Posterior cingulate gyrus (tissue), 11 donors: ENCODE measurements around the gene ZC2HC1C.

Source experiments
- DNase-seq, 10 donors: peaks; one replicate each; pipeline versions ENCODE4 v3.0.0 to v3.0.0-alpha.2; 2020 to 2021; ENCODE audit warnings: mixed read lengths in 3 of 10
- intact Hi-C: fragments of 100-400 bp; cut with DNase I; formaldehyde crosslinking; loops from one replicate; pipeline ENCODE4 v1.15.1; 2023

Gene ZC2HC1C

GRCh38 chr14:75088566-75089373, 19.3 kb downstream of the ZC2HC1C start:
- intact Hi-C loops: loop anchor here (1.0 to 5.0 kb wide), 3 partner anchors 142 to 226 kb away; no protein-coding TSS in a partner anchor
- DNase-seq: peak in 4 of 10 donors; percentile 17 to 55 (median 34)

DNA sequence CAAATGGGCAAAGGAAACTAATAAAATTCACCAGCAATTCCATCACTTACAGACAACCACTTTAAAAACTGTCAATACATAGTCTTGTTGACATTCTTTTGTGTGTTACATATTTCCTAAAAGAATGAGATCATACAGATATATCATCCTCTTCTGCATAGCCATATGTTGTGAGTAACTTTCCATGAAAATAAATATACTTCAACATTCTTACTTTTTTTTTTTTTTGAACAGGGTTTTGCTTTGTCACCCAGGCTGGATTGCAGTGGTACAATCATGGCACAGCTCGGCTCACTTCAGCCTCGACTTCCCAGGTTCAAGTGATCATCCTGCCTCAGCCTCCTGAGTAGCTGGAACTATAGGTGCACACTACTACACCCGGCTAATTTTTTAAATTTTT, 20.9 kb downstream of the ZC2HC1C start:
- intact Hi-C loops: no loop called here
- DNase-seq: peak in 1 of 10 donors; percentile 12

DNA sequence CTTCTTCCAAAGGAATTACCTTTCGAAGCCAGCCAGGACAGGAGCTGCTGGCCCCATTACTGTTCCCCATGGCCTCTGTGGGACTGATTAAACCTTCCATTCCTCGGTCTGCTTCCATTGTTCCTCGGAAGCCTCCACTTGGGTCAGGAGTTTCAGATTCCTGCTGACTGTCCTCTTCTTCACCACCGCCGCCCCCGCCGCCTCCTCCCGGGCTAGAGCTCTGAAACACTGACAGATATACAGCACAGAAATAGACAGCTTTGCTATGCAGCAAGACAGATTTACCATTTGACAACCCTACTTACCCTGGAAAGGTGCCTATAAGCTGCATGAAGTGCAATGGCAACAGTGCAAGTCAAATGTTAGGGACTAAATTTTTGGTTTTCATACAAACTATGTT, 21.8 kb downstream of the ZC2HC1C start:
- intact Hi-C loops: no loop called here

GRCh38 chr14:75092698-75093097, 23.3 kb downstream of the ZC2HC1C start:
- intact Hi-C loops: no loop called here

More for the DNA sequence above, 21.8 kb downstream of the ZC2HC1C start:
- DNase-seq: peak in 5 of 10 donors; percentile 35 to 92 (median 82)

DNA sequence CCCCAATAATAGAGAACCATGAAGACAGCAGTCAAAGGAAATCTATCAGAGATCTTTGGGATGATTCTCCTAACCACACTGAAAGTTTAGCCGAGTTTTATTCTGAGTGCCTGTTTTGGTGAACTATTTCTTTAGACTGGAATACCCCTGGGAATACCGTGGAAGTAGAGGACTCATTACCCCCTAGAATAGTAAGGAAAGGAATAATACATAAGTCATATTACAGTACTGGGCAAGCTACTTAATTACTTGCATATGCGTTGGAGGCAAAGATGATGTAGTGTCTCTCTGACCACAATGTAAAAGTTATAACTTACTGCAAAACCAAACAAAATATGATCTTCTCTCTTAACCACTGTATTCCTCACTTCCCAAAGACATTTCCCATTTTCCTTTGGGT, 25.5 kb downstream of the ZC2HC1C start:
- intact Hi-C loops: no loop called here
- no peak for DNase-seq

More at GRCh38 chr14:75092698-75093097, 23.3 kb downstream of the ZC2HC1C start:
- no peak for DNase-seq

- DNase-seq: no peak
- intact Hi-C loops: no loop called here
These were observed 26.2 kb downstream of the ZC2HC1C start for GRCh38 chr14:75095690-75096089.

DNA sequence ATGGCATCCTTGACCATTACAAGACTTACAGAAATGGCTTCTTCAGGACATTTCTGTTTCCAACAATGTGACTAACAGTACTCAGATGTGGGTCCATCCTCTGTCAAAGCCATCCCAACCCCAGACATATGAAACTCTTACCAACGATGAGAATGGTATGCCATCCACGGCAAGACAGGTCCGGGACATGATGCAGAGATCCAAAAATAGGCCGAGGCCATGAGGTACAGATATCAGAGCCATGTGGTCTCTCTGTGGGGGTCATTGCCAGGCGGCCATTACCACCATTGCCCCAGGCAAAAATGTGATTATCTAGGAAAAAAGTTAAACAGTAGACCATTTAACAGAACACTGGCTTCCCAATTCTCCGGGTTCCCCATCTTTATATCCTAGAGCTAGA, 27.5 kb downstream of the ZC2HC1C start:
- intact Hi-C loops: no loop called here
- no peak for DNase-seq

DNA sequence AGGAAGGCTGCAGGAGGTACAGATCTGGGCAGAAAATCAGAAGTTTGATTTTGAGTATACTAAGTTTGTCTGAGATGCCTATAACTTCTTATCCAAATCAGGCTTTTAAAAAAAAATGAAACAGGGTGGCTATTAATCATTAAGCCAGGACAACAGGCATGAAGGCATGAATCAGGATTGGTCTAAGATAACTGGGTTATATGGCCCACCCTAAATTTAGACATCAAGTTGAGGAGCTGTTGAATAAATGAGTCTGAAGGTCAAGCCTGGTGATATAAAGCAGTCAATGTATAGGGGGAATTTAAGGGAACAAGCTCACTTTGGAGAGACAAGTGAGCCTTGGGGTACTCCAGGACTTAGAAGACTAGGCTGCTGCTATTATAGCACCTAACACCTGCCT, 28.8 kb downstream of the ZC2HC1C start:
- intact Hi-C loops: no loop called here
- no peak for DNase-seq

- intact Hi-C loops: no loop called here
These were observed 29.2 kb downstream of the ZC2HC1C start for GRCh38 chr14:75098682-75099081.

GRCh38 chr14:75101491-75101890, 32.0 kb downstream of the ZC2HC1C start:
- DNase-seq: no peak
- intact Hi-C loops: no loop called here

More at GRCh38 chr14:75098682-75099081, 29.2 kb downstream of the ZC2HC1C start:
- no peak for DNase-seq

GRCh38 chr14:75107186-75107585, 37.7 kb downstream of the ZC2HC1C start:
- no peak for DNase-seq
- intact Hi-C loops: no loop called here

GRCh38 chr14:75109877-75110276, 40.4 kb downstream of the ZC2HC1C start:
- intact Hi-C loops: no loop called here
- DNase-seq: no peak

DNA sequence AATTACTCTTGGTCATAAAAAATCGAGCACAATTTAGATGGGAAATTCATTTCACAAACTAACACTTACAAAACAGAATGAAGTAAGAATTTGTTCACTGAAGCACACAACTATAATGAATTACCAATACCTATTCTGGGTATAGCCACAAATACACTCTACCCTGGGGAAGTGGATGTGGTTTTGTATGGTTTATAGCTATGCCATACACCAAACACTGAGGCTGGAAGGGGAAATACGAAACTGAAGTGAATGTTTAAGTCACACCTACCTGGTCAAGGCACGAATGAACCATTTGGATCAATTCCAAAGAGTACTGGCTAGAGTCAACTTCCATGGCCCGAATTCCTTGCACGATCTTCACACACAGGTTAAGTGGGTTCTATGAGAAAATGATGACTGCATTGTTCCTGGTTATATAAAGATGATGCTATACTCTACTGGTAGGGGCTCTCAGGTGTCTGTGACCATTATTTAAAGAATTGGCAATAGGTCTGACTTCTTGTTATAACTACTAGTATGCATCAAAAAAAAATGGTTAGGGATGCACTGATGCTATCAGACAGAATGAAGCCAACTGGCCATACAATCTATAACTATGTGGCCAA, 44.6 kb downstream of the ZC2HC1C start:
- intact Hi-C loops: no loop called here
- DNase-seq: no peak

DNA sequence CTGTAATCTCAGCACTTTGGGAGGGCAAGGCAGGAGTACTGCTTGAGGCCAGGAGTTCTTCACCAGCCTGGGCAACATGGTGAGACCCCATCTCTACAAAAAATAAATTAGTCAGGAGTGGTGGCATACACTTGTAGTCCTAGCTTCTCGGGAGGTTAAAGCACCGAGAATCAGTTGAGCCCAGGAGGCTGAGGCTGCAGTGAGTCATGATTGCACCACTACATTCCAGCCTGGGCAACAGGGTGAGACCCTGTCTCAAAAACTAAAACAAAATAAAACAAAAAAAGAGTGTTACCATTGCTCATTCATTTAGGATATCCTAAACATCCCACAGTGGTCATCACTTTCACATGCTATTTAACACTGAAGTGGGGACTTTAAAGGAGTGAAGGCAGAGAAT, 49.6 kb downstream of the ZC2HC1C start:
- DNase-seq: no peak
- intact Hi-C loops: no loop called here

DNA sequence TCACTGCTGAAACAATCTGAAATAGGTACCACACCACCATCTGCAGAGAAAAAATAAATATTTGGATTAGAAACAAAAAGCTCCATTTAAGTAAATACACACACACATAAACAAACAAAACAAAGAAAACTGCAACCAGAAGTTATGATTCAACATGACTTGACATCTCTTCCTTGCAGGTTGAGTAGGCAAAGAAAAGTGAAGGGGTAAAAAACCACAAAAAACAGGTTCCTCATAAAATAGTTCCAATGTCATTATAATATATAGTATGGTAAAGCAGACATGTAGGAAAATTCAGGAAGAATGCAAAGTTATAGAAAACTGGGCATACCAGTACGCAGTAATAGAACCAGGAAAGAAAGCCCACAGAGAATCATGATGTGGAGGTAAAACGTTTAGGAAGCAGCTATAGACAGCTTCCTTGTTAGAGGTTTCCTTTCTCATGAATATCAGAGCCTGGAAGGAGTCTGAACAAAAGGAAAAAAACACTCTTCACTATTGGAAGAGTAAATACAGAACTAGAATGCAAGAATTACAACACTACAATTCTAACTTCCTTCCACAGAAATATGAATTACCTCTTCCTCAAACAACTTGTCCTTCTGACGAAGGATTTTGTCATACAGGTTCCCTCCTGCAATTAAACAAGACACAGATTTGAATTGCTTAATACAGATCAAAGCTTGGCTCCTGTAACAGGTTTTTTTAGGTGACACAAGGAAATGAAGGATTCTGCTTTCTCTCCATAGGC, 51.3 kb downstream of the ZC2HC1C start:
- intact Hi-C loops: loop anchor here (10.0 kb wide), 1 partner anchor 374 kb away; no protein-coding TSS in a partner anchor
- no peak for DNase-seq

GRCh38 chr14:75121552-75121951, 52.1 kb downstream of the ZC2HC1C start:
- DNase-seq: no peak
- intact Hi-C loops: loop anchor here (10.0 kb wide), 1 partner anchor 373 kb away; no protein-coding TSS in a partner anchor

DNA sequence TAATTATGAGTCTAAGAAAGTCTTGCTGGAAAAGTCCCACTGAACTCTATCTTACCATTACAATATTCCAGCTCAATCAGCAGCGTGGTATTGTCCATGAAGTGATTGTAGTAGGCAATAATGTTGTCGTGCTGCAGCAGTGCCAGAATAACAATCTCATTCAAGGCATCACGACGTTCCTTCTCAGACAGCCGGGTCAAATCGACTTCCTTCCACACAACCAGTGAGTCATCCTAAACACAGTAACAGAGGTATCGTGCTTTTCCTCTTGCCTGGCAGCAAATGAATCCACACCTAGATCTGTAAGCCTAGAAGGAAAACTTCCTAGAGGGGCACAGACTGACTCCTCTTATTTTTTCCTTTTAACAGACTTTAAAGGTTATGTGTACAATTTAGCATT, 54.5 kb downstream of the ZC2HC1C start:
- DNase-seq: no peak
- intact Hi-C loops: loop anchor here (10.0 kb wide), 1 partner anchor 371 kb away; no protein-coding TSS in a partner anchor

GRCh38 chr14:75125617-75126016, 56.2 kb downstream of the ZC2HC1C start:
- DNase-seq: no peak
- intact Hi-C loops: loop anchor here (10.0 kb wide), 1 partner anchor 369 kb away; no protein-coding TSS in a partner anchor

DNA sequence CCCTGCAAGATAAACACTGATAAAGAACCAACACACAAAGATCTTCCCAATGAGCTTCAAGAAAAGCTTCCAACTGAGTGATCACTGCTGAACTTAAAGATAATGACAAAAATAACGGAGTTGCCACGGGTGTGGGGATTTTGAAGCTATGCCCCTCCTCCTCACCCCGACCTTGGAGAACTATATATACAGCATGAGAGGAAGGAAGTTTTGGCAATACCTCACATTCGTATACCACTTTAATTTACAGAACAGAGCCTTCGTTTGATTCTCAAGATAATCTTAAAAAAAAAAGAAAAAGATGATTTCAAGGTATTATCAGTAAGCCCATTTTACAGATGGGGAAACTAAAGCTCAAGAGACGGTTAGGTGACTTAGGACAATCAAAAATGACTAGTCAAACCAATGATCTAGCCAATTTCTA, 56.7 kb downstream of the ZC2HC1C start:
- intact Hi-C loops: loop anchor here (10.0 kb wide), 1 partner anchor 369 kb away; no protein-coding TSS in a partner anchor
- DNase-seq: no peak

GRCh38 chr14:75126679-75127473, 57.4 kb downstream of the ZC2HC1C start, which contains the start of gene NEK9:
TSS of gene NEK9 (minus strand) at chr14:75127048. CDS start at chr14:75126921, 127 bp downstream.
- DNase-seq: peak; percentile 92 to 99 (median 94)
- intact Hi-C loops: loop anchor here (10.0 kb wide), 1 partner anchor 368 kb away; no protein-coding TSS in a partner anchor
